DOHH2 (cell line): ENCODE results near the gene MS4A6A.
"Not testable (repeated sequence)": the region's sequence is repeated elsewhere in the genome, so short reads cannot be mapped to it uniquely, and the experiment has no call there.

ENCODE experiments used
- CTCF ChIP-seq: fragments of 200-600 bp; sonication (generic); IDR thresholded peaks from one replicate; pipeline ENCODE4 v1.5.1; 2014; ENCODE audit warnings: antibody characterized with exemption, mild to moderate bottlenecking, low read depth, low read length; ENCODE audit not compliant: poor library complexity, severe bottlenecking
- EZH2phosphoT487 ChIP-seq: fragments of 200-600 bp; sonication (generic); IDR thresholded peaks from 2 replicates; pipeline ENCODE4 v1.6.1; 2017; ENCODE audit warnings: borderline replicate concordance, mild to moderate bottlenecking, antibody characterized with exemption, low read length, moderate library complexity, mixed read lengths

GRCh38 chr11:60192564-60192963 lies 9.7 kb upstream of the MS4A6A start:
- TF ChIP-seq EZH2phosphoT487, CTCF: not testable (repeated sequence)
